CD4-positive, CD25-positive, alpha-beta regulatory T cell (primary cell): ENCODE measurements around the gene PCDHGA4. TPM values are rescaled to one million over a fixed set of nuclear protein-coding genes. Genes with fewer than 3 reads are reported as not detected.
"Not testable (repeated sequence)": the region's sequence is repeated elsewhere in the genome, so short reads cannot be mapped to it uniquely, and the experiment has no call there.

Source experiments
- ATAC-seq, 2 donors: fragments of 150-1000 bp; cut with Tn5 transposase; one replicate each; pipeline ENCODE4 v1.10.0; 2021; ENCODE audit warnings: low read depth in 2 of 2, moderate number of reproducible peaks in 2 of 2, moderate library complexity in 1 of 2
- DNase-seq, 3 donors: peaks; one replicate each; pipeline versions ENCODE4 v3.0.0 to v3.0.0-alpha.2; 2012 to 2022; ENCODE audit warnings: mixed read lengths in 1 of 3
- H3K27ac ChIP-seq: one replicate; pipeline ENCODE4 v1.7.0; 2013; ENCODE audit warnings: mild to moderate bottlenecking, low read length; ENCODE audit not compliant: insufficient read depth, poor library complexity, severe bottlenecking
- H3K27me3 ChIP-seq: one replicate; pipeline ENCODE4 v1.7.0; 2013; ENCODE audit warnings: low read length; ENCODE audit not compliant: control insufficient read depth, insufficient read depth
- H3K36me3 ChIP-seq: one replicate; pipeline ENCODE4 v1.7.0; 2013; ENCODE audit warnings: mild to moderate bottlenecking, low read length, moderate library complexity; ENCODE audit not compliant: control insufficient read depth, insufficient read depth
- H3K4me1 ChIP-seq: 2 replicates; pipeline ENCODE4 v1.7.0; 2013; ENCODE audit warnings: mild to moderate bottlenecking, low read length; ENCODE audit not compliant: insufficient read depth, control insufficient read depth, poor library complexity, severe bottlenecking
- H3K4me3 ChIP-seq: one replicate; pipeline ENCODE4 v1.7.0; 2013; ENCODE audit warnings: low read depth, mild to moderate bottlenecking, low read length, moderate library complexity
- H3K9me3 ChIP-seq, 2 experiments: 1 replicate in 1 of 2; 2 replicates in 1 of 2; pipeline ENCODE4 v1.7.0; 2013; ENCODE audit warnings: low read length in 2 of 2, mild to moderate bottlenecking in 1 of 2, moderate library complexity in 1 of 2; ENCODE audit not compliant: control insufficient read depth in 2 of 2
- H3K27ac Mint-ChIP-seq, 3 donors: one replicate each; pipeline ENCODE4 v1.8.0; 2020 to 2022; ENCODE audit warnings: mild to moderate bottlenecking in 3 of 3, mixed read lengths in 3 of 3, moderate library complexity in 2 of 3
- H3K27me3 Mint-ChIP-seq: one replicate; pipeline ENCODE4 v1.8.0; 2022; ENCODE audit warnings: mild to moderate bottlenecking, mixed read lengths
- H3K36me3 Mint-ChIP-seq: one replicate; pipeline ENCODE4 v1.8.0; 2020; ENCODE audit warnings: mixed read lengths
- H3K4me1 Mint-ChIP-seq, 4 donors: one replicate each; pipeline ENCODE4 v1.8.0; 2020 to 2022; ENCODE audit warnings: mixed read lengths in 4 of 4, mild to moderate bottlenecking in 1 of 4
- H3K4me3 Mint-ChIP-seq, 4 donors: one replicate each; pipeline ENCODE4 v1.8.0; 2020 to 2022; ENCODE audit warnings: mild to moderate bottlenecking in 4 of 4, mixed read lengths in 4 of 4, moderate library complexity in 3 of 4
- H3K9me3 Mint-ChIP-seq, 7 donors: one replicate each; pipeline ENCODE4 v1.8.0; 2020 to 2022; ENCODE audit warnings: mixed read lengths in 7 of 7, mild to moderate bottlenecking in 3 of 7, moderate library complexity in 2 of 7
- polyA plus RNA-seq, 4 donors: library from polyadenylated mRNA; unstranded; fragments of 300-500 nt; fragmentation: Illumina TruSeq; gene quantifications; one replicate each; pipeline ENCODE4 v1.2.3, GENCODE V29; 2021
- total RNA-seq: library from RNA; stranded (reverse); gene quantifications from one replicate; pipeline ENCODE4 v1.2.3, GENCODE V29; 2022

PCDHGA4 gene
- total and polyA plus RNA-seq, 5 donors from 2014 or later = not detected

DNA sequence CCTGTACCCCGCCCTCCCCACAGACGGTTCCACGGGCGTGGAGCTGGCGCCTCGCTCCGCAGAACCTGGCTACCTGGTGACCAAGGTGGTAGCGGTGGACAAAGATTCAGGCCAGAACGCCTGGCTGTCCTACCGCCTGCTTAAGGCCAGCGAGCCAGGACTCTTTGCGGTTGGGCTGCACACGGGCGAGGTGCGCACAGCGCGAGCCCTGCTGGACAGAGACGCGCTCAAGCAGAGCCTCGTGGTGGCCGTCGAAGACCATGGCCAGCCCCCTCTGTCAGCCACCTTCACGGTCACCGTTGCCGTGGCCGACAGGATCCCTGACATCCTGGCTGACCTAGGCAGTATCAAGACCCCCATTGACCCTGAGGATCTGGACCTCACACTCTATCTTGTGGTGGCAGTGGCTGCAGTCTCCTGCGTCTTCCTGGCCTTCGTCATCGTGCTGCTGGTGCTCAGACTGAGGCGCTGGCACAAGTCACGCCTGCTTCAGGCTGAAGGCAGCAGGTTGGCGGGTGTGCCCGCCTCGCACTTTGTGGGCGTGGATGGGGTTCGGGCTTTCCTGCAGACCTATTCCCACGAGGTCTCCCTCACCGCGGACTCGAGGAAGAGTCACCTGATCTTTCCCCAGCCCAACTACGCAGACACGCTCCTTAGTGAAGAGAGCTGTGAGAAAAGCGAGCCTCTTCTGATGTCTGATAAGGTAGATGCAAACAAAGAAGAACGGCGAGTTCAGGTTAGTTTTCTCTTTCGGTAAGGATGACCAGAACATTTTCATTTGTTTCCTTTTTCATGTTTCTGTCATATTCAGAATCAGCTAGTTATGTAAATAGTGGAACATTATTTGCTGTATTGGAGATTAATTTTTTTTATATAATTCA is 11.4 kb downstream of the PCDHGA4 start:
- H3K36me3 Mint-ChIP-seq = peaks cover 7% of the 10 kb centered on the region
- H3K4me1 Mint-ChIP-seq = peaks cover 0 to 10% (median 0%) of the 10 kb centered on the region in 4 donors
- H3K9me3 Mint-ChIP-seq = peaks cover 0 to 48% (median 11%) of the 10 kb centered on the region in 7 donors
- DNase-seq (no peak), ATAC-seq (no peak)
- H3K4me3 Mint-ChIP-seq = no peak overlapping the region
- Histone ChIP-seq H3K4me3 (no peak overlapping the region), H3K27me3 (peaks cover 42% of the 10 kb centered on the region), H3K4me1 (peaks cover 8% of the 10 kb centered on the region), H3K36me3 (no peaks in the 10 kb centered on the region), H3K27ac (no peak overlapping the region), H3K9me3 (peaks cover 29 to 48% of the 10 kb centered on the region in 2 experiments)
- no peak overlapping the region for H3K27ac Mint-ChIP-seq
- H3K27me3 Mint-ChIP-seq = peaks cover 59% of the 10 kb centered on the region

DNA sequence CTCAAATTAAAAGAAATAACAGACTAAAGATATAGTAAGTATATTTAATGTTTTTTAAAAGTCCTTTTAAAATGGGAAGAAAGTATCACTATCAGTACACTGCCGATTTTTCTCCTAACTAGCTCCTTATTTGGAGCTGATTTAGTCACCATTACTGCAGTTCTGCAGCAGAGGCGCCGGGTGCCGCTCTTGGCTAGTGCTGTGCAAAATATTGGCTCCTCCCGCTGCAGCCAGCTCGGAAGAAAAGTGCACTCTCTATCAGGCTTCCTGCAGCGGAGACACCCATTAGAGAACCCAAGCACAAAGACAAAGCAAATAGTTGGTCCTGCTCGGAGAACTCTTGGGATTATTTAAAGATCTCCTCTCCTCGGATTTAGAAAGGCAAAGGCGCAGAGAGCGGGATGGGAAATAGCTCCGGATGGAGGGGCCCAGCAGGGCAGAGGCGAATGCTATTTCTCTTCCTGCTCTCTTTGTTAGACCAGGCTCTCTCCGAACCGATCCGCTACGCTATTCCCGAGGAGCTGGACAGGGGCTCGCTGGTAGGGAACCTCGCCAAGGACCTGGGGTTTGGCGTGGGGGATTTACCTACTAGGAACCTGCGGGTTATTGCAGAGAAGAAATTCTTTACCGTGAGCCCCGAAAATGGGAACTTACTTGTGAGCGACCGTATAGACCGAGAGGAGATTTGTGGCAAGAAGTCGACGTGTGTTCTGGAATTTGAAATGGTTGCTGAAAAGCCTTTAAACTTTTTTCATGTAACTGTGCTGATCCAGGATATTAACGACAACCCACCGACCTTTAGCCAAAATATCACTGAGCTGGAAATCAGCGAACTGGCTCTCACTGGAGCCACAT is 15.4 kb downstream of the PCDHGA4 start, which contains the start of gene PCDHGB3:
Gene PCDHGB3, plus strand, starts transcription at position 249 of the 855 bp plus-strand sequence. Its CDS starts 153 bp downstream, at position 402.
- peaks cover 4% of the 10 kb centered on the region for H3K36me3 Mint-ChIP-seq
- peaks cover 61% of the 10 kb centered on the region for H3K27me3 Mint-ChIP-seq
- H3K27me3 ChIP-seq = peaks cover 39% of the 10 kb centered on the region
- H3K4me3 ChIP-seq = peak within 1 kb of the TSS; percentile 35
- H3K4me1 Mint-ChIP-seq = peaks cover 0 to 15% (median 2%) of the 10 kb centered on the region in 4 donors
- ATAC-seq (peak; percentile 50 to 59), DNase-seq (peak in 1 of 3 donors; percentile 26)
- H3K9me3 ChIP-seq = peaks cover 29 to 57% of the 10 kb centered on the region in 2 experiments
- H3K27ac ChIP-seq = no peak within 1 kb of the TSS
- no peak within 1 kb of the TSS for H3K27ac Mint-ChIP-seq
- H3K4me3 Mint-ChIP-seq = peak within 1 kb of the TSS in 3 of 4 donors; percentile 15 to 71 (median 51)
- H3K9me3 Mint-ChIP-seq = peaks cover 0 to 51% (median 14%) of the 10 kb centered on the region in 7 donors
- H3K36me3 ChIP-seq = no peaks in the 10 kb centered on the region
- peaks cover 8% of the 10 kb centered on the region for H3K4me1 ChIP-seq

DNA sequence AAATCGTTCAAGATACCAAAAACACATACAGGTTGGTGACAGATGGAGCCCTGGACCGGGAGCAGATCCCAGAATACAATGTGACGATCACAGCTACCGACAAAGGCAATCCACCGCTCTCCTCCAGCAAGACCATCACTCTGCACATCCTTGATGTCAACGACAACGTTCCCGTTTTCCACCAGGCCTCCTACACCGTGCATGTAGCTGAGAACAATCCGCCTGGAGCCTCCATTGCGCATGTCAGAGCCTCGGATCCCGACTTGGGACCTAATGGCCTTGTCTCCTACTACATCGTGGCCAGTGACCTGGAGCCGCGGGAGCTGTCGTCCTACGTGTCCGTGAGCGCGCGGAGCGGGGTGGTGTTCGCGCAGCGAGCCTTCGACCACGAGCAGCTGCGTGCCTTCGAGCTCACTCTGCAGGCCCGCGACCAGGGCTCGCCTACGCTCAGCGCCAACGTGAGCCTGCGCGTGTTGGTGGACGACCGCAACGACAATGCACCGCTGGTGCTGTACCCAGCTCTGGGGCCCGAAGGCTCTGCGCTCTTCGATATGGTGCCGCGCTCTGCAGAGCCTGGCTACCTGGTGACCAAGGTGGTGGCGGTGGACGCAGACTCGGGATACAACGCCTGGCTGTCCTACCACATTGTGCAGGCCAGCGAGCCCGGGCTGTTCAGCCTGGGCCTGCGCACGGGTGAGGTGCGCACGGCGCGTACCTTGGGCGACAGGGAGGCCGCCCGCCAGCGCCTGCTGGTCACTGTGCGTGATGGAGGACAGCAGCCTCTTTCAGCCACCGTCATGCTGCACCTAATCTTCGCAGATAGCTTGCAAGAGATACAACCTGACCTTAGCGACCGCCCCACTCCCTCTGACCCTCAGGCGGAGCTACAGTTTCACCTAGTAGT is 17.0 kb downstream of the PCDHGA4 start:
- H3K4me1 Mint-ChIP-seq = peaks cover 0 to 15% (median 2%) of the 10 kb centered on the region in 4 donors
- no peak overlapping the region for H3K4me3 ChIP-seq
- no peak overlapping the region for H3K4me3 Mint-ChIP-seq
- H3K27me3 ChIP-seq = peaks cover 37% of the 10 kb centered on the region
- peaks cover 8% of the 10 kb centered on the region for H3K4me1 ChIP-seq
- peaks cover 48% of the 10 kb centered on the region for H3K27me3 Mint-ChIP-seq
- H3K27ac Mint-ChIP-seq = no peak overlapping the region
- H3K36me3 Mint-ChIP-seq = peaks cover 4% of the 10 kb centered on the region
- ATAC-seq (no peak), DNase-seq (no peak)
- peaks cover 0 to 46% (median 11%) of the 10 kb centered on the region in 7 donors for H3K9me3 Mint-ChIP-seq
- no peak overlapping the region for H3K27ac ChIP-seq
- peaks cover 30 to 50% of the 10 kb centered on the region in 2 experiments for H3K9me3 ChIP-seq
- H3K36me3 ChIP-seq = no peaks in the 10 kb centered on the region

DNA sequence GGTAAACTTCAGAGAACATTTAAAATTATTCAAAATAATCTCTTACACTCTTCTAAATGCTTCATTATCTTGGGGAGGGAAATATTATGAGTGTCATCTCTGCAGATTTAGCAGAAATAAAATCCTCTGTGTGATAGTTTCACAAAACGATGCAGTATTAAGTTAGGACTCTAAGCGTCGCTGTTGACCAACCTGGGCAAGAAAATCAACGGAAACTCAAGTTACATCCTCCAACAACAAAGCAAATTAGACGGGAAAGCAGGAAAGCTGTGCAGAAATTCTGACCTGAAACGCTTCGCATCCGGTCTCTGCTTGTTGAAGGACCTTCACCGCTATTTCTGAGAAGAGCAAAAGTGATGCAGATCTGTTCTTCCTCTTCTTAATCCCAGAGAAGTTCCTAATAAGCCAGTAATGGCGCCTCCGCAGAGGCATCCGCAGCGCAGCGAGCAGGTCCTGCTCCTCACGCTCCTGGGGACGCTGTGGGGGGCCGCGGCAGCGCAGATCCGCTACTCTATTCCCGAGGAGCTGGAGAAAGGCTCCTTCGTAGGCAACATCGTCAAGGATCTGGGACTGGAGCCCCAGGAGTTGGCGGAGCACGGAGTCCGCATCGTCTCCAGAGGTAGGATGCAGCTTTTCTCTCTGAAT is 19.0 kb downstream of the PCDHGA4 start, which contains the start of gene PCDHGA6:
Gene PCDHGA6, plus strand, starts transcription at position 219 of the 645 bp plus-strand sequence. Its CDS starts 193 bp downstream, at position 412.
- Histone ChIP-seq H3K9me3 (peaks cover 28 to 58% of the 10 kb centered on the region in 2 experiments), H3K4me1 (peaks cover 8% of the 10 kb centered on the region), H3K27ac (no peak within 1 kb of the TSS), H3K4me3 (peak within 1 kb of the TSS; percentile 43), H3K27me3 (peaks cover 39% of the 10 kb centered on the region), H3K36me3 (no peaks in the 10 kb centered on the region)
- peak within 1 kb of the TSS in 3 of 4 donors; percentile 5 to 75 (median 36) for H3K4me3 Mint-ChIP-seq
- H3K4me1 Mint-ChIP-seq = peaks cover 0 to 15% (median 2%) of the 10 kb centered on the region in 4 donors
- DNase-seq = peak in 1 of 3 donors; percentile 19
- H3K27me3 Mint-ChIP-seq = peaks cover 49% of the 10 kb centered on the region
- ATAC-seq = no peak
- peaks cover 4% of the 10 kb centered on the region for H3K36me3 Mint-ChIP-seq
- peaks cover 0 to 56% (median 11%) of the 10 kb centered on the region in 7 donors for H3K9me3 Mint-ChIP-seq
- H3K27ac Mint-ChIP-seq = no peak within 1 kb of the TSS

DNA sequence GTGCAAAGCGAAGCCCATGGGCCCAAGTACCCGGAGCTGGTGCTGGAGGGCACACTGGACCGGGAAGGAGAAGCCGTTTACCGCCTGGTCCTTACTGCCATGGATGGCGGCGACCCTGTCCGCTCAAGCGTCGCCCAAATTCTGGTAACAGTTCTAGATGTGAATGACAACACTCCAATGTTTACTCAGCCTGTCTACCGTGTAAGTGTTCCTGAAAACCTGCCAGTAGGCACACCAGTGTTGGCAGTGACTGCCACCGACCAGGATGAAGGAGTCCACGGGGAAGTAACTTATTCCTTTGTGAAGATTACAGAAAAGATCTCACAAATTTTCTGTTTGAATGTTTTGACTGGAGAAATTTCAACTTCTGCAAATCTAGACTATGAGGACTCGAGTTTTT is 19.8 kb downstream of the PCDHGA4 start:
- H3K9me3 Mint-ChIP-seq = peaks cover 0 to 60% (median 11%) of the 10 kb centered on the region in 7 donors
- Histone ChIP-seq H3K4me3 (no peak overlapping the region), H3K27ac (no peak overlapping the region), H3K9me3 (peaks cover 28 to 58% of the 10 kb centered on the region in 2 experiments), H3K36me3 (no peaks in the 10 kb centered on the region), H3K27me3 (peaks cover 34% of the 10 kb centered on the region), H3K4me1 (peaks cover 8% of the 10 kb centered on the region)
- peaks cover 4% of the 10 kb centered on the region for H3K36me3 Mint-ChIP-seq
- H3K4me3 Mint-ChIP-seq = no peak overlapping the region
- peaks cover 0 to 14% (median 2%) of the 10 kb centered on the region in 4 donors for H3K4me1 Mint-ChIP-seq
- no peak for ATAC-seq
- peaks cover 52% of the 10 kb centered on the region for H3K27me3 Mint-ChIP-seq
- no peak for DNase-seq
- H3K27ac Mint-ChIP-seq = no peak overlapping the region

DNA sequence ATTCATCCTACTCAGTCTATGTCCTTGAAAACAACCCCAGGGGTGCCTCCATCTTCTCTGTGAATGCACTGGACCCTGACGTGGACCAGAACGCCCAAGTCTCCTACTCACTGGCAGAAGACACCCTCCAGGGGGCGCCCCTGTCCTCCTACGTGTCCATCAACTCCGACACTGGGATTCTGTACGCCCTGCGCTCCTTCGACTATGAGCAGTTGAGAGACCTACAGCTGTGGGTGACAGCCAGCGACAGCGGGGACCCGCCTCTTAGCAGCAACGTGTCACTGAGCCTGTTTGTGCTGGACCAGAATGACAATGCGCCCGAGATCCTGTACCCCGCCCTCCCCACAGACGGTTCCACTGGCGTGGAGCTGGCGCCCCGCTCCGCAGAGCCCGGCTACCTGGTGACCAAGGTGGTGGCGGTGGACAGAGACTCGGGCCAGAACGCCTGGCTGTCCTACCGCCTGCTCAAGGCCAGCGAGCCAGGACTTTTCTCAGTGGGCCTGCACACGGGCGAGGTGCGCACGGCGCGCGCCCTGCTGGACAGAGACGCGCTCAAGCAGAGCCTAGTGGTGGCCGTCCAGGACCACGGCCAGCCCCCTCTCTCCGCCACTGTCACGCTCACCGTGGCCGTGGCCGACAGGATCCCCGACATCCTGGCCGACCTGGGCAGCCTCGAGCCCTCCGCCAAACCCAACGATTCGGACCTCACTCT is 20.8 kb downstream of the PCDHGA4 start:
- peaks cover 46% of the 10 kb centered on the region for H3K27me3 Mint-ChIP-seq
- not testable (repeated sequence) for H3K27ac ChIP-seq, H3K36me3 Mint-ChIP-seq, DNase-seq, ATAC-seq, H3K27ac Mint-ChIP-seq, H3K4me1 Mint-ChIP-seq, H3K4me1 ChIP-seq, H3K4me3 Mint-ChIP-seq, H3K36me3 ChIP-seq, H3K4me3 ChIP-seq
- peaks cover 33% of the 10 kb centered on the region for H3K27me3 ChIP-seq
- H3K9me3 Mint-ChIP-seq = peaks cover 0 to 56% (median 7%) of the 10 kb centered on the region in 7 donors
- H3K9me3 ChIP-seq = peaks cover 28 to 51% of the 10 kb centered on the region in 2 experiments
